Activated CD8-positive, alpha-beta memory T cell treated with anti-CD3 and anti-CD28 coated beads for 1 hour (primary cell): ENCODE results near the gene LLGL2.

Experiments
- DNase-seq, 2 donors: peaks; one replicate each; pipeline ENCODE4 v3.0.0-alpha.2; 2020; ENCODE audit warnings: low read depth in 1 of 2; ENCODE audit errors: extremely low read depth in 1 of 2

The LLGL2 gene

GRCh38 chr17:75490953-75491649 is 34.4 kb upstream of the LLGL2 start:
- DNase-seq, result no peak

GRCh38 chr17:75491680-75492079 is 33.8 kb upstream of the LLGL2 start:
- no peak for DNase-seq

GRCh38 chr17:75492555-75493168 is 32.8 kb upstream of the LLGL2 start:
- no peak for DNase-seq

GRCh38 chr17:75493476-75494129 is 31.9 kb upstream of the LLGL2 start:
- DNase-seq, result no peak

- no peak for DNase-seq
Observed at GRCh38 chr17:75494326-75494877, 31.1 kb upstream of the LLGL2 start.

- no peak for DNase-seq
Observed at GRCh38 chr17:75496005-75496404, 29.5 kb upstream of the LLGL2 start.

GRCh38 chr17:75498039-75498725 is 27.3 kb upstream of the LLGL2 start:
- no peak for DNase-seq

GRCh38 chr17:75498726-75499213 is 26.7 kb upstream of the LLGL2 start:
- DNase-seq, result no peak

- DNase-seq, result no peak
Observed at GRCh38 chr17:75499313-75500022, 26.0 kb upstream of the LLGL2 start.

- DNase-seq, result no peak
Observed at GRCh38 chr17:75500419-75501216, 24.9 kb upstream of the LLGL2 start.

GRCh38 chr17:75501378-75502071 is 24.0 kb upstream of the LLGL2 start:
- no peak for DNase-seq

GRCh38 chr17:75502072-75502720 is 23.3 kb upstream of the LLGL2 start:
- DNase-seq, result no peak

GRCh38 chr17:75502721-75503329 is 22.7 kb upstream of the LLGL2 start:
- DNase-seq, result no peak

- no peak for DNase-seq
Observed at GRCh38 chr17:75503337-75503950, 22.1 kb upstream of the LLGL2 start.

- no peak for DNase-seq
Observed at GRCh38 chr17:75503976-75504346, 21.5 kb upstream of the LLGL2 start.

GRCh38 chr17:75504347-75505151 is 20.9 kb upstream of the LLGL2 start:
- no peak for DNase-seq

GRCh38 chr17:75505152-75505409 is 20.4 kb upstream of the LLGL2 start:
- no peak for DNase-seq
